Fibroblast of the aortic adventitia (primary cell): Measurements from ENCODE around the gene CUEDC2. TPM values are rescaled to one million over a fixed set of nuclear protein-coding genes. Genes with fewer than 3 reads are reported as not detected.

Experiments used
- DNase-seq: peaks from one replicate; pipeline ENCODE4 v3.0.0-alpha.2; 2010; ENCODE audit warnings: low read depth
- H3K4me3 ChIP-seq: 2 replicates; pipeline ENCODE4 v1.5.1; 2011; ENCODE audit warnings: low read depth, mild to moderate bottlenecking, control low read depth, low read length, moderate library complexity
- CTCF ChIP-seq: IDR thresholded peaks from 2 replicates; pipeline ENCODE4 v1.5.1; 2011; ENCODE audit warnings: mild to moderate bottlenecking, low read length, control low read depth, inconsistent platforms; ENCODE audit not compliant: insufficient read depth
- total RNA-seq: library from RNA; depleted of rRNA; stranded (reverse); fragments of >200 nt; gene quantifications from 2 replicates; pipeline ENCODE4 v1.2.3, GENCODE V29; 2012; ENCODE audit warnings: low replicate concordance

Gene CUEDC2
- total RNA-seq, 1 donor = 40.9 TPM

- H3K4me3 ChIP-seq = no peak overlapping the region
- no peak for TF ChIP-seq CTCF
- DNase-seq = no peak
Observed at GRCh38 chr10:102402512-102402896, 29.9 kb downstream of the CUEDC2 start.

- H3K4me3 ChIP-seq = no peak overlapping the region
- no peak for TF ChIP-seq CTCF
- DNase-seq = peak; percentile 27
Observed at GRCh38 chr10:102401735-102402511, 30.5 kb downstream of the CUEDC2 start.

- no peak for TF ChIP-seq CTCF
- no peak for DNase-seq
- H3K4me3 ChIP-seq = no peak overlapping the region
Observed at GRCh38 chr10:102401342-102401654, 31.1 kb downstream of the CUEDC2 start.

- DNase-seq = no peak
- no peak overlapping the region for H3K4me3 ChIP-seq
- no peak for TF ChIP-seq CTCF
Observed at GRCh38 chr10:102400598-102401341, 31.6 kb downstream of the CUEDC2 start.

GRCh38 chr10:102400076-102400475, 32.3 kb downstream of the CUEDC2 start:
- TF ChIP-seq CTCF = no peak
- DNase-seq = no peak
- no peak overlapping the region for H3K4me3 ChIP-seq

GRCh38 chr10:102399217-102400021, 33.0 kb downstream of the CUEDC2 start:
- DNase-seq = peak; percentile 83
- H3K4me3 ChIP-seq = peak overlapping the region; percentile 59
- peak; percentile 78 for TF ChIP-seq CTCF
